ENCODE results near the gene PHF21A. TPM values are rescaled to one million over a fixed set of nuclear protein-coding genes. Genes with fewer than 3 reads are reported as not detected.

The PHF21A gene
- total and polyA plus RNA-seq, 7 donors, result 4.1 to 21.3 (median 17.2) TPM

GRCh38 chr11:45890886-45891550 lies 230.2 kb downstream of the PHF21A start:
- Histone ChIP-seq H3K27ac (no peak overlapping the region), H3K4me1 (peaks cover under 1% of the 10 kb centered on the region), H3K27me3 (ENCODE audit: insufficient read depth in 3 of 3, low read length in 2 of 3) (no peaks in the 10 kb centered on the region), H3K4me3 (no peak overlapping the region), H3K36me3 (ENCODE audit: insufficient read depth in 1 of 2, low read depth in 1 of 2) (no peaks in the 10 kb centered on the region), H3K9me3 (no peaks in the 10 kb centered on the region)
- ATAC-seq (no peak), DNase-seq (peak; percentile 2 to 21)
- TF ChIP-seq CTCF (IDR thresholded peaks at IDR 0.05), result no peak
- WGBS, 3 donors, result 68 to 74% (median 73%) methylated on average over 9 of the region's 9 CpGs
- intact Hi-C loops (cut with DNase I), result no loop called here

- DNase-seq, result peak in 1 of 2 donors; percentile 28
- 86 to 88% (median 86%) methylated on average over 9 of the region's 9 CpGs for WGBS, 3 donors
- H3K9me3 ChIP-seq, result no peaks in the 10 kb centered on the region
- peaks cover 4% of the 10 kb centered on the region for H3K4me1 ChIP-seq
- no peak for ATAC-seq
- no peak for TF ChIP-seq CTCF (IDR thresholded peaks at IDR 0.05)
- H3K27ac ChIP-seq, result no peak overlapping the region
- H3K36me3 ChIP-seq (ENCODE audit: insufficient read depth in 1 of 2, low read depth in 1 of 2), result no peaks in the 10 kb centered on the region
- H3K4me3 ChIP-seq, result no peak overlapping the region
- H3K27me3 ChIP-seq (ENCODE audit: insufficient read depth in 3 of 3, low read length in 2 of 3), result no peaks in the 10 kb centered on the region
- intact Hi-C loops (cut with DNase I), result no loop called here
These were observed 231.3 kb downstream of the PHF21A start for GRCh38 chr11:45889966-45890365.

GRCh38 chr11:45889555-45889954 lies 231.7 kb downstream of the PHF21A start:
- peaks cover 4% of the 10 kb centered on the region for H3K4me1 ChIP-seq
- H3K9me3 ChIP-seq, result no peaks in the 10 kb centered on the region
- 78 to 85% (median 82%) methylated on average over 8 of the region's 8 CpGs for WGBS, 3 donors

GRCh38 chr11:45887587-45887986 lies 233.7 kb downstream of the PHF21A start:
- no peak for TF ChIP-seq CTCF (IDR thresholded peaks at IDR 0.05)
- DNase-seq (no peak), ATAC-seq (no peak)
- Histone ChIP-seq H3K4me3 (no peak overlapping the region), H3K27me3 (ENCODE audit: insufficient read depth in 3 of 3, low read length in 2 of 3) (no peaks in the 10 kb centered on the region), H3K27ac (no peak overlapping the region), H3K9me3 (no peaks in the 10 kb centered on the region), H3K36me3 (ENCODE audit: insufficient read depth in 1 of 2, low read depth in 1 of 2) (peaks cover 0 to under 1% of the 10 kb centered on the region in 2 donors), H3K4me1 (peaks cover 4% of the 10 kb centered on the region)
- WGBS, 3 donors, result 79 to 90% (median 82%) methylated on average over 6 to 10 of the region's 10 CpGs
- intact Hi-C loops (cut with DNase I), result no loop called here

More at GRCh38 chr11:45889555-45889954, 231.7 kb downstream of the PHF21A start:
- ATAC-seq (no peak), DNase-seq (peak in 1 of 2 donors; percentile 26)
- no peak for TF ChIP-seq CTCF (IDR thresholded peaks at IDR 0.05)
- no peaks in the 10 kb centered on the region for H3K27me3 ChIP-seq (ENCODE audit: insufficient read depth in 3 of 3, low read length in 2 of 3)
- intact Hi-C loops (cut with DNase I), result no loop called here
- H3K4me3 ChIP-seq, result no peak overlapping the region
- no peaks in the 10 kb centered on the region for H3K36me3 ChIP-seq (ENCODE audit: insufficient read depth in 1 of 2, low read depth in 1 of 2)
- no peak overlapping the region for H3K27ac ChIP-seq

All from psoas muscle (tissue), 8 donors.